ENCODE results near the gene PDE3A. TPM values are rescaled to one million over a fixed set of nuclear protein-coding genes. Genes with fewer than 3 reads are reported as not detected.

Gene PDE3A
- total and polyA plus RNA-seq, 10 of the 15 experiments (the other 5 are each of a cell fraction or from before 2014, with no cell fraction given), result 0.01 to 2.6 (median 1.5) TPM

DNA sequence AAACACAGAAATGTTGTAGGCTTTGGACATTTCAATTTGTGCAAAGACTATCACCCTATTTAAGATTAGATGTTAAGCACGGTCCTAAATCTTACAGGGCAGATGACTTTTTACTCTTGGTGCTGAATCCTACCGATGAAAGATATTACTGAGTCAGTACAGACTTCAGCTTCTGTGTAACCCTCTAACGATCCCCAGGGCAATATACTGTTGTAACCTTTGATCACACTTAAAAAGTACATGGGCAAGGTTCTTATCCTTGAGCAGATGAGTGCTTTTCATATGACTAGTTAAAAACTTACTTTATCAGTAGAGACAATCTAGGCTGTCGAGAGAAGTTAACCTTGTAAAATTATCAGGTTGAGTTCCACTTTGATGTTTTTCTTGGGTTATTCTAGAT is 22.5 kb downstream of the PDE3A start (continued):
- TF ChIP-seq, protein P1, sequence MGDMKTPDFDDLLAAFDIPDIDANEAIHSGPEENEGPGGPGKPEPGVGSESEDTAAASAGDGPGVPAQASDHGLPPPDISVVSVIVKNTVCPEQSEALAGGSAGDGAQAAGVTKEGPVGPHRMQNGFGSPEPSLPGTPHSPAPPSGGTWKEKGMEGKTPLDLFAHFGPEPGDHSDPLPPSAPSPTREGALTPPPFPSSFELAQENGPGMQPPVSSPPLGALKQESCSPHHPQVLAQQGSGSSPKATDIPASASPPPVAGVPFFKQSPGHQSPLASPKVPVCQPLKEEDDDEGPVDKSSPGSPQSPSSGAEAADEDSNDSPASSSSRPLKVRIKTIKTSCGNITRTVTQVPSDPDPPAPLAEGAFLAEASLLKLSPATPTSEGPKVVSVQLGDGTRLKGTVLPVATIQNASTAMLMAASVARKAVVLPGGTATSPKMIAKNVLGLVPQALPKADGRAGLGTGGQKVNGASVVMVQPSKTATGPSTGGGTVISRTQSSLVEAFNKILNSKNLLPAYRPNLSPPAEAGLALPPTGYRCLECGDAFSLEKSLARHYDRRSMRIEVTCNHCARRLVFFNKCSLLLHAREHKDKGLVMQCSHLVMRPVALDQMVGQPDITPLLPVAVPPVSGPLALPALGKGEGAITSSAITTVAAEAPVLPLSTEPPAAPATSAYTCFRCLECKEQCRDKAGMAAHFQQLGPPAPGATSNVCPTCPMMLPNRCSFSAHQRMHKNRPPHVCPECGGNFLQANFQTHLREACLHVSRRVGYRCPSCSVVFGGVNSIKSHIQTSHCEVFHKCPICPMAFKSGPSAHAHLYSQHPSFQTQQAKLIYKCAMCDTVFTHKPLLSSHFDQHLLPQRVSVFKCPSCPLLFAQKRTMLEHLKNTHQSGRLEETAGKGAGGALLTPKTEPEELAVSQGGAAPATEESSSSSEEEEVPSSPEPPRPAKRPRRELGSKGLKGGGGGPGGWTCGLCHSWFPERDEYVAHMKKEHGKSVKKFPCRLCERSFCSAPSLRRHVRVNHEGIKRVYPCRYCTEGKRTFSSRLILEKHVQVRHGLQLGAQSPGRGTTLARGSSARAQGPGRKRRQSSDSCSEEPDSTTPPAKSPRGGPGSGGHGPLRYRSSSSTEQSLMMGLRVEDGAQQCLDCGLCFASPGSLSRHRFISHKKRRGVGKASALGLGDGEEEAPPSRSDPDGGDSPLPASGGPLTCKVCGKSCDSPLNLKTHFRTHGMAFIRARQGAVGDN (IDR thresholded peaks at IDR 0.05), result no peak
- TF ChIP-seq SP1 (IDR thresholded peaks at IDR 0.05; ENCODE audit: low read depth, low read length) (no peak), ZSCAN29 (IDR thresholded peaks at IDR 0.05) (no peak)
- TF ChIP-seq, protein P2, sequence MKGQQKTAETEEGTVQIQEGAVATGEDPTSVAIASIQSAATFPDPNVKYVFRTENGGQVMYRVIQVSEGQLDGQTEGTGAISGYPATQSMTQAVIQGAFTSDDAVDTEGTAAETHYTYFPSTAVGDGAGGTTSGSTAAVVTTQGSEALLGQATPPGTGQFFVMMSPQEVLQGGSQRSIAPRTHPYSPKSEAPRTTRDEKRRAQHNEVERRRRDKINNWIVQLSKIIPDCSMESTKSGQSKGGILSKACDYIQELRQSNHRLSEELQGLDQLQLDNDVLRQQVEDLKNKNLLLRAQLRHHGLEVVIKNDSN (IDR thresholded peaks at IDR 0.05; ENCODE audit: borderline replicate concordance, extremely low read length, insufficient read depth, low read depth, low read length), result no peak
- TF ChIP-seq, protein P3, sequence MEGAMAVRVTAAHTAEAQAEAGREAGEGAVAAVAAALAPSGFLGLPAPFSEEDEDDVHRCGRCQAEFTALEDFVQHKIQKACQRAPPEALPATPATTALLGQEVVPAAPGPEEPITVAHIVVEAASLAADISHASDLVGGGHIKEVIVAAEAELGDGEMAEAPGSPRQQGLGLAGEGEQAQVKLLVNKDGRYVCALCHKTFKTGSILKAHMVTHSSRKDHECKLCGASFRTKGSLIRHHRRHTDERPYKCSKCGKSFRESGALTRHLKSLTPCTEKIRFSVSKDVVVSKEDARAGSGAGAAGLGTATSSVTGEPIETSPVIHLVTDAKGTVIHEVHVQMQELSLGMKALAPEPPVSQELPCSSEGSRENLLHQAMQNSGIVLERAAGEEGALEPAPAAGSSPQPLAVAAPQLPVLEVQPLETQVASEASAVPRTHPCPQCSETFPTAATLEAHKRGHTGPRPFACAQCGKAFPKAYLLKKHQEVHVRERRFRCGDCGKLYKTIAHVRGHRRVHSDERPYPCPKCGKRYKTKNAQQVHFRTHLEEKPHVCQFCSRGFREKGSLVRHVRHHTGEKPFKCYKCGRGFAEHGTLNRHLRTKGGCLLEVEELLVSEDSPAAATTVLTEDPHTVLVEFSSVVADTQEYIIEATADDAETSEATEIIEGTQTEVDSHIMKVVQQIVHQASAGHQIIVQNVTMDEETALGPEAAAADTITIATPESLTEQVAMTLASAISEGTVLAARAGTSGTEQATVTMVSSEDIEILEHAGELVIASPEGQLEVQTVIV (IDR thresholded peaks at IDR 0.05; ENCODE audit: borderline replicate concordance, partially characterized antibody), result no peak

DNA sequence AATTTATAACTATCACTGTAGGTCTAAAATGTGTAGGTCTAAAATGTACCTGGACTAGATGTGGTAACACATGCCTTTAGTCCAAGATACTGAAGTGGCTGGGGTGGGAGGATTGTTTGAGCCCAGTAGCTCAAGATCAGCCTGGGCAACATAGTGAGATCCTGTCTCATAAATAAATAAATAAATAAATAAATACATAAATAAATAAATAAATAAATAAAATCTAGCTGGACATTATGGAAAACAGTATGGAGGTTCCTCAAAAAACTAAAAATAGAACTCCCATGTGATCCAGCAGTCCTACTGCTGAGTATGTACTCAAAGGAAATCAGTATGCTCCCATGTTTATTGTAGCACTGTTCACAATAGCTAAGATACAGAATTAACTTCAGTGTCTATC is 24.0 kb downstream of the PDE3A start:
- no peak for DNase-seq (ENCODE audit: low read depth, low spot score)
- Histone ChIP-seq H3K79me2 (ENCODE audit: control insufficient read depth, insufficient read depth, low read length) (no peaks in the 10 kb centered on the region), H3K36me3 (ENCODE audit: control insufficient read depth in 2 of 2, insufficient read depth in 2 of 2, low read length in 1 of 2) (no peaks in the 10 kb centered on the region), H3K27me3 (replicated peaks in 1 of 2; ENCODE audit: control insufficient read depth in 2 of 2, insufficient read depth in 2 of 2, low read length in 1 of 2) (no peaks in the 10 kb centered on the region), H2AFZ (ENCODE audit: control insufficient read depth, low read depth, low read length) (no peak overlapping the region), H3K4me1 (ENCODE audit: control insufficient read depth, insufficient read depth, low read length) (no peaks in the 10 kb centered on the region), H3K27ac (ENCODE audit: control insufficient read depth, insufficient read depth) (no peak overlapping the region), H3K4me2 (ENCODE audit: control insufficient read depth, insufficient read depth) (no peak overlapping the region), H3K9ac (ENCODE audit: control insufficient read depth, insufficient read depth, low read length) (no peak overlapping the region), H3K4me3 (no peak overlapping the region), H4K20me1 (ENCODE audit: control insufficient read depth, insufficient read depth) (no peaks in the 10 kb centered on the region), H3K9me3 (replicated peaks; ENCODE audit: control insufficient read depth, insufficient read depth, low read length) (no peaks in the 10 kb centered on the region)
- ChIA-PET RAD21 (ENCODE audit: unreplicated experiment) (no interaction called here), POLR2A (no interaction called here), SMC1A (ENCODE audit: uncharacterized antibody, unreplicated experiment) (no interaction called here), CTCF (no interaction called here)
- in situ Hi-C loops (cut with MboI) (no loop called here), intact Hi-C loops (cut with micrococcal nuclease; ENCODE audit: unreplicated experiment) (no loop called here)
- no peak for ATAC-seq
- FAIRE-seq, result no peak
- BruUV-seq (replicated peaks), result no TSS peak
- TF ChIP-seq, protein P2 (IDR thresholded peaks at IDR 0.05; ENCODE audit: borderline replicate concordance, extremely low read length, insufficient read depth, low read depth, low read length), result no peak
- no peak for TF ChIP-seq RCOR1 (conservative IDR thresholded peaks at IDR 0.05; ENCODE audit: low read depth, low read length)
- no peak for TF ChIP-seq PAX5 (IDR thresholded peaks at IDR 0.05; ENCODE audit: borderline replicate concordance, low read depth, low read length)
- TF ChIP-seq, protein P4, sequence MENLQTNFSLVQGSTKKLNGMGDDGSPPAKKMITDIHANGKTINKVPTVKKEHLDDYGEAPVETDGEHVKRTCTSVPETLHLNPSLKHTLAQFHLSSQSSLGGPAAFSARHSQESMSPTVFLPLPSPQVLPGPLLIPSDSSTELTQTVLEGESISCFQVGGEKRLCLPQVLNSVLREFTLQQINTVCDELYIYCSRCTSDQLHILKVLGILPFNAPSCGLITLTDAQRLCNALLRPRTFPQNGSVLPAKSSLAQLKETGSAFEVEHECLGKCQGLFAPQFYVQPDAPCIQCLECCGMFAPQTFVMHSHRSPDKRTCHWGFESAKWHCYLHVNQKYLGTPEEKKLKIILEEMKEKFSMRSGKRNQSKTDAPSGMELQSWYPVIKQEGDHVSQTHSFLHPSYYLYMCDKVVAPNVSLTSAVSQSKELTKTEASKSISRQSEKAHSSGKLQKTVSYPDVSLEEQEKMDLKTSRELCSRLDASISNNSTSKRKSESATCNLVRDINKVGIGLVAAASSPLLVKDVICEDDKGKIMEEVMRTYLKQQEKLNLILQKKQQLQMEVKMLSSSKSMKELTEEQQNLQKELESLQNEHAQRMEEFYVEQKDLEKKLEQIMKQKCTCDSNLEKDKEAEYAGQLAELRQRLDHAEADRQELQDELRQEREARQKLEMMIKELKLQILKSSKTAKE (IDR thresholded peaks at IDR 0.05; ENCODE audit: low read depth, poor library complexity, severe bottlenecking), result no peak
- TF ChIP-seq, protein P5, sequence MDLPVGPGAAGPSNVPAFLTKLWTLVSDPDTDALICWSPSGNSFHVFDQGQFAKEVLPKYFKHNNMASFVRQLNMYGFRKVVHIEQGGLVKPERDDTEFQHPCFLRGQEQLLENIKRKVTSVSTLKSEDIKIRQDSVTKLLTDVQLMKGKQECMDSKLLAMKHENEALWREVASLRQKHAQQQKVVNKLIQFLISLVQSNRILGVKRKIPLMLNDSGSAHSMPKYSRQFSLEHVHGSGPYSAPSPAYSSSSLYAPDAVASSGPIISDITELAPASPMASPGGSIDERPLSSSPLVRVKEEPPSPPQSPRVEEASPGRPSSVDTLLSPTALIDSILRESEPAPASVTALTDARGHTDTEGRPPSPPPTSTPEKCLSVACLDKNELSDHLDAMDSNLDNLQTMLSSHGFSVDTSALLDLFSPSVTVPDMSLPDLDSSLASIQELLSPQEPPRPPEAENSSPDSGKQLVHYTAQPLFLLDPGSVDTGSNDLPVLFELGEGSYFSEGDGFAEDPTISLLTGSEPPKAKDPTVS (IDR thresholded peaks at IDR 0.05; ENCODE audit: low read depth, low read length), result no peak
